NCI-H524 treated with DMSO at 0.1 percent for 48 hours (cell line): ENCODE results near the gene CDHR5.

Experiments
- DNase-seq: peaks from one replicate; lab custom pipeline; 2025; lab: John Stamatoyannopoulos, UW

CDHR5 gene

GRCh38 chr11:567011-567628 is 57.6 kb downstream of the CDHR5 start:
- DNase-seq: no peak
